HepG2 (cell line): ENCODE measurements around the gene PLCB1. TPM values are rescaled to one million over a fixed set of nuclear protein-coding genes. Genes with fewer than 3 reads are reported as not detected.

Source experiments
- ATAC-seq: fragments of 200-7000 bp; cut with Tn5 transposase; 3 replicates; pipeline ENCODE4 v1.9.1; 2020; ENCODE audit warnings: mild to moderate bottlenecking, moderate library complexity
- BruUV-seq: library from RNA; stranded (reverse); fragments of 400-500 nt; replicated peaks from 2 replicates; lab custom pipeline; 2021; lab: Mats Ljungman, UMichigan
- CTCF ChIA-PET: fragments of 300-600 bp; formaldehyde crosslinking; extraction: SDS; loops from one replicate; lab custom pipeline; 2021; ENCODE audit warnings: low total read pairs, inconsistent platforms, low intra/inter-chr PET ratio; lab: Yijun Ruan, JAX
- POLR2A ChIA-PET: fragments of 350-600 bp; sonication (Branson Sonifier 250); formaldehyde crosslinking; loops from one replicate; lab custom pipeline; 2020; ENCODE audit warnings: antibody characterized with exemption, inconsistent platforms; lab: Yijun Ruan, JAX
- DNase-seq: peaks from one replicate; pipeline ENCODE4 v3.0.0-alpha.2; 2015; ENCODE audit warnings: low spot score
- FAIRE-seq: peaks from 3 replicates; lab custom pipeline; 2011; peaks lifted over from hg19 to GRCh38; lab: Jason Lieb, UNC
- H2AFZ ChIP-seq: one replicate; pipeline ENCODE4 v1.6.1; 2011; ENCODE audit warnings: low read length, inconsistent platforms
- H3K27ac ChIP-seq: fragments of 300-600 bp; 3 replicates; pipeline ENCODE4 v1.8.0; 2011; ENCODE audit warnings: mixed run types, mild to moderate bottlenecking, mixed read lengths, low read length, inconsistent platforms; ENCODE audit not compliant: insufficient read depth; ENCODE audit errors: extremely low read length
- H3K27me3 ChIP-seq, 2 experiments: fragments of 200-600 bp in 1 of 2; 2 replicates in 1 of 2; 3 replicates in 1 of 2; pipeline versions ENCODE4 v1.6.0 to v1.8.0; 2011; ENCODE audit warnings: low read length in 2 of 2, mild to moderate bottlenecking in 2 of 2, moderate library complexity in 2 of 2, inconsistent platforms in 1 of 2; ENCODE audit not compliant: insufficient read depth in 2 of 2, control insufficient read depth in 1 of 2
- H3K36me3 ChIP-seq, 2 experiments: fragments of 200-600 bp in 1 of 2; replicated peaks in 1 of 2; 2 replicates in 1 of 2; 3 replicates in 1 of 2; pipeline versions ENCODE4 v1.5.1 to v1.8.0; 2011; ENCODE audit warnings: low read length in 2 of 2, inconsistent platforms in 1 of 2; ENCODE audit not compliant: insufficient read depth in 2 of 2, control insufficient read depth in 1 of 2
- H3K4me1 ChIP-seq: 2 replicates; pipeline ENCODE4 v1.5.1; 2012; ENCODE audit warnings: low read length, inconsistent platforms; ENCODE audit not compliant: insufficient read depth
- H3K4me2 ChIP-seq: 2 replicates; pipeline ENCODE4 v1.6.0; 2011; ENCODE audit warnings: low read depth, low read length, inconsistent platforms
- H3K4me3 ChIP-seq, 3 experiments: fragments of 200-600 bp in 1 of 3; sonication (generic), shearing (Covaris generic) in 1 of 3; replicated peaks in 1 of 3; 2 replicates each; pipeline ENCODE4 v1.5.1; 2011 to 2016; ENCODE audit warnings: low read length in 3 of 3, inconsistent platforms in 2 of 3, low read depth in 2 of 3, mild to moderate bottlenecking in 2 of 3, control low read depth in 1 of 3, mixed read lengths in 1 of 3; ENCODE audit not compliant: insufficient read depth in 1 of 3
- H3K79me2 ChIP-seq: one replicate; pipeline ENCODE4 v1.6.1; 2011; ENCODE audit warnings: low read length, inconsistent platforms; ENCODE audit not compliant: insufficient read depth
- H3K9ac ChIP-seq: 2 replicates; pipeline ENCODE4 v1.6.0; 2011; ENCODE audit warnings: mild to moderate bottlenecking, low read depth, low read length, inconsistent platforms; ENCODE audit not compliant: insufficient read depth
- H3K9me3 ChIP-seq: 2 replicates; pipeline ENCODE4 v1.5.1; 2012; ENCODE audit warnings: mild to moderate bottlenecking, low read length
- H4K20me1 ChIP-seq: 2 replicates; pipeline ENCODE4 v1.6.0; 2011; ENCODE audit warnings: inconsistent platforms, mild to moderate bottlenecking, low read length, moderate library complexity; ENCODE audit not compliant: insufficient read depth
- CBX1 ChIP-seq: IDR thresholded peaks from one replicate; pipeline ENCODE4 v1.6.1; 2016; ENCODE audit warnings: antibody characterized with exemption, low read depth
- CHD2 ChIP-seq: IDR thresholded peaks from 2 replicates; pipeline ENCODE4 v1.6.1; 2011; ENCODE audit warnings: low read depth, low read length, improper control_type of control experiment
- DDIT3 ChIP-seq: sonication (generic); formaldehyde crosslinking; IDR thresholded peaks from 2 replicates; pipeline ENCODE4 v1.4.0; 2020; ENCODE audit warnings: mild to moderate bottlenecking, missing genetic modification reagents
- GMEB1 ChIP-seq: sonication (generic); formaldehyde crosslinking; IDR thresholded peaks from 2 replicates; pipeline ENCODE4 v1.5.1; 2020; ENCODE audit warnings: missing genetic modification reagents, mild to moderate bottlenecking, borderline replicate concordance
- KDM2A ChIP-seq: sonication (generic); formaldehyde crosslinking; IDR thresholded peaks from 2 replicates; pipeline ENCODE4 v1.4.0; 2020; ENCODE audit warnings: low read depth, missing genetic modification reagents, borderline replicate concordance
- PLRG1 ChIP-seq: fragments of 450-650 bp; conservative IDR thresholded peaks from 2 replicates; pipeline ENCODE4 v1.6.1; 2016
- SALL1 ChIP-seq: sonication (generic); formaldehyde crosslinking; IDR thresholded peaks from 2 replicates; pipeline ENCODE4 v1.8.0; 2022; ENCODE audit warnings: mild to moderate bottlenecking, missing genetic modification reagents
- SMAD9 ChIP-seq: sonication (generic); formaldehyde crosslinking; IDR thresholded peaks from 2 replicates; pipeline ENCODE4 v1.5.1; 2020; ENCODE audit warnings: mild to moderate bottlenecking, missing genetic modification reagents
- THAP7 ChIP-seq: sonication (generic); formaldehyde crosslinking; IDR thresholded peaks from 2 replicates; pipeline ENCODE4 v1.8.1; 2023; ENCODE audit warnings: mild to moderate bottlenecking, missing genetic modification reagents
- TMF1 ChIP-seq: sonication (generic); formaldehyde crosslinking; IDR thresholded peaks from 2 replicates; pipeline ENCODE4 v1.8.1; 2022; ENCODE audit warnings: low read depth, missing genetic modification reagents
- TRAFD1 ChIP-seq: sonication (generic); formaldehyde crosslinking; IDR thresholded peaks from 2 replicates; pipeline ENCODE4 v1.5.1; 2020; ENCODE audit warnings: missing genetic modification reagents, mild to moderate bottlenecking, borderline replicate concordance
- U2AF2 ChIP-seq: fragments of 200-400 bp; formaldehyde crosslinking; IDR thresholded peaks from 2 replicates; pipeline ENCODE4 v1.6.1; 2017; ENCODE audit warnings: low read depth, mild to moderate bottlenecking, low read length
- ZNF207 ChIP-seq: fragments of 450-650 bp; IDR thresholded peaks from 2 replicates; pipeline ENCODE4 v1.6.1; 2016; ENCODE audit warnings: antibody characterized with exemption, borderline replicate concordance
- ZNF225 ChIP-seq: sonication (generic); formaldehyde crosslinking; IDR thresholded peaks from 2 replicates; pipeline ENCODE4 v1.4.0; 2020; ENCODE audit warnings: mild to moderate bottlenecking, missing genetic modification reagents
- ZNF296 ChIP-seq: sonication (generic); formaldehyde crosslinking; conservative IDR thresholded peaks from 2 replicates; pipeline ENCODE4 v1.5.0; 2020; ENCODE audit warnings: mild to moderate bottlenecking, missing genetic modification reagents
- ZNF672 ChIP-seq: sonication (generic); formaldehyde crosslinking; IDR thresholded peaks from 2 replicates; pipeline ENCODE4 v1.8.1; 2022; ENCODE audit warnings: missing genetic modification reagents
- WGBS: methylation state at CpG from one replicate; pipeline ENCODE4 v1.1.6; 2017; ENCODE audit warnings: low lambda C conversion rate; 5-methylcytosine and 5-hydroxymethylcytosine counted together
- in situ Hi-C: cut with HindIII; loops from 2 replicates; pipeline ENCODE4 v1.10.0; 2017; ENCODE audit warnings: low pct_unique_long_range_greater_than_20kb; ENCODE audit not compliant: extremely low pct_ligation_motif_present
- intact Hi-C: fragments of 100-400 bp; cut with micrococcal nuclease; formaldehyde crosslinking; loops from one replicate; pipeline ENCODE4 v1.10.0; 2022; ENCODE audit not compliant: unreplicated experiment
- polyA plus RNA-seq, 8 experiments: library from polyadenylated mRNA; depleted of rRNA in 3 of 8; stranded (reverse) in 7 of 8; unstranded in 1 of 8; fragments of >200 nt; fragmentation: Illumina TruSeq in 4 of 8; extraction: Trizol in 4 of 8; gene quantifications; 2 replicates each; pipeline versions ENCODE4 v1.2.1 to v1.2.3, GENCODE V29; 2011 to 2016; ENCODE audit warnings: low read depth in 4 of 8, missing spikeins in 1 of 8, mixed read lengths in 1 of 8; ENCODE audit not compliant: insufficient read depth in 1 of 8
- total RNA-seq, 5 experiments: library from RNA; depleted of rRNA; stranded (reverse); fragments of >200 nt; fragmentation: Illumina TruSeq; extraction: Trizol; gene quantifications; 2 replicates each; pipeline ENCODE4 v1.2.3, GENCODE V29; 2016; ENCODE audit warnings: low read depth in 1 of 5
- TF ChIP-seq, protein P1 (sequence below): sonication (generic); formaldehyde crosslinking; IDR thresholded peaks from 2 replicates; pipeline ENCODE4 v1.4.0; 2020; ENCODE audit warnings: mild to moderate bottlenecking, missing genetic modification reagents
- TF ChIP-seq, protein P2 (sequence below): sonication (generic); formaldehyde crosslinking; IDR thresholded peaks from 2 replicates; pipeline ENCODE4 v1.4.0; 2020; ENCODE audit warnings: mild to moderate bottlenecking, missing genetic modification reagents, borderline replicate concordance

Gene PLCB1
- total and polyA plus RNA-seq, 2 of the 13 experiments (the other 11 are each of a cell fraction or from before 2014, with no cell fraction given): 42.4 to 55.9 TPM

- Histone ChIP-seq H3K4me2 (no peak overlapping the region), H3K36me3 (no peaks in the 10 kb centered on the region), H4K20me1 (no peaks in the 10 kb centered on the region), H3K9ac (no peak overlapping the region), H2AFZ (no peak overlapping the region), H3K27me3 (no peaks in the 10 kb centered on the region), H3K27ac (no peak overlapping the region), H3K9me3 (peaks cover 10% of the 10 kb centered on the region; the same call in 1 of the 2 replicates), H3K4me3 (no peak overlapping the region), H3K4me1 (no peaks in the 10 kb centered on the region), H3K79me2 (no peaks in the 10 kb centered on the region)
- DNase-seq (no peak), ATAC-seq (no peak), FAIRE-seq (no peak)
- BruUV-seq: no TSS peak
- intact Hi-C loops: no loop called here
- CTCF ChIA-PET: no interaction called here
- WGBS: 9% methylated on average over 8 of the region's 8 CpGs
- in situ Hi-C loops: no loop called here
- POLR2A ChIA-PET: no interaction called here
- TF ChIP-seq ZNF296 (CRISPR knock-in tag) (no peak), SMAD9 (CRISPR knock-in tag) (no peak), THAP7 (no peak), CHD2 (no peak), PLRG1 (no peak), ZNF207 (no peak), SALL1 (CRISPR knock-in tag) (no peak), DDIT3 (CRISPR knock-in tag) (no peak), KDM2A (CRISPR knock-in tag) (no peak), U2AF2 (no peak), TMF1 (CRISPR knock-in tag) (no peak), TRAFD1 (no peak), CBX1 (no peak), GMEB1 (CRISPR knock-in tag) (no peak), ZNF225 (CRISPR knock-in tag) (no peak), ZNF672 (CRISPR knock-in tag) (no peak)
- TF ChIP-seq, protein P1, sequence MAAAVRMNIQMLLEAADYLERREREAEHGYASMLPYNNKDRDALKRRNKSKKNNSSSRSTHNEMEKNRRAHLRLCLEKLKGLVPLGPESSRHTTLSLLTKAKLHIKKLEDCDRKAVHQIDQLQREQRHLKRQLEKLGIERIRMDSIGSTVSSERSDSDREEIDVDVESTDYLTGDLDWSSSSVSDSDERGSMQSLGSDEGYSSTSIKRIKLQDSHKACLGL (CRISPR knock-in tag): no peak
- TF ChIP-seq, protein P2, sequence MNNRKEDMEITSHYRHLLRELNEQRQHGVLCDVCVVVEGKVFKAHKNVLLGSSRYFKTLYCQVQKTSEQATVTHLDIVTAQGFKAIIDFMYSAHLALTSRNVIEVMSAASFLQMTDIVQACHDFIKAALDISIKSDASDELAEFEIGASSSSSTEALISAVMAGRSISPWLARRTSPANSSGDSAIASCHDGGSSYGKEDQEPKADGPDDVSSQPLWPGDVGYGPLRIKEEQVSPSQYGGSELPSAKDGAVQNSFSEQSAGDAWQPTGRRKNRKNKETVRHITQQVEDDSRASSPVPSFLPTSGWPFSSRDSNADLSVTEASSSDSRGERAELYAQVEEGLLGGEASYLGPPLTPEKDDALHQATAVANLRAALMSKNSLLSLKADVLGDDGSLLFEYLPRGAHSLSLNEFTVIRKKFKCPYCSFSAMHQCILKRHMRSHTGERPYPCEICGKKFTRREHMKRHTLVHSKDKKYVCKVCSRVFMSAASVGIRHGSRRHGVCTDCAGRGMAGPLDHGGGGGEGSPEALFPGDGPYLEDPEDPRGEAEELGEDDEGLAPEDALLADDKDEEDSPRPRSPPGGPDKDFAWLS (CRISPR knock-in tag): no peak
Measured at GRCh38 chr20:8901237-8902025, 769.4 kb downstream of the PLCB1 start.
